ENCODE results near the gene ATP6V1C2.
"Not testable (repeated sequence)": the region's sequence is repeated elsewhere in the genome, so short reads cannot be mapped to it uniquely, and the experiment has no call there.

Gene ATP6V1C2

DNA sequence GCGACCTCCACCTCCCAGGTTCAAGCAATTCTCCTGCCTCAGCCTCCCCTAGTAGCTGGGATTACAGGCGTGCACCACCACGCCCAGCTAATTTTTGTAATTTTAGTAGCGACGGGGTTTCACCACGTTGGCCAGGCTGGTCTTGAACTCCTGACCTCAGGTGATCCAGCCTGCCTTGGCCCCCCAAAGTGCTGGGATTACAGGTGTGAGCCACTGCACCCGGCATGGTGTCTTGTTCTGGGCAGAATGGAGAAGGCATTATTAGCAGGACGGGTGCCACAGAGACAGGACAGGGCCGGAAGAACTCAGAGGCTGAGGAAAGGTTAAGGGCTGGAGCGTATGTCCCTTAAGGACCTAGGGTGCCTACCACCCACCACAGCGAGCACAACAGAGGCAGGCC, 59.4 kb downstream of the ATP6V1C2 start:
- not testable (repeated sequence) for DNase-seq (ENCODE audit: extremely low spot score, insufficient read length, low read depth); FAIRE-seq

DNA sequence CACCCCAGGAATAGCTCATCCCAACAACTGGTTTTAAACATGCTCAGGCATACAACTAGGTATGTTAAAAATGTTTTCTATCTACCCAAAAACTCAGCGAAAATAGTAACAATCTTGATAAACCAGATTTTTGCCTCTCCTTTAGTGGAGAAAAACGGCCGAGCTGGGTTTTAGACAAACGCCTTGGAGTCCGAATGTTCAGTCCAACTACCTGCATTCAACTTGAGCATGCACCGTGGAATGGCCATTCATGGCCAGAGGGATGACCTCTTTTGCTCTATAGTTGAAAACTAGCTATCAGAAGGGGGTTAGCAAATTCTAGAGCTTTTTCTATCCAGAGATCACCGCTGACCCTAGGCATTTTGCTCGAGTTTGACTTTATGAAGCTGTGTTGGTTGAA, 60.3 kb downstream of the ATP6V1C2 start:
- no peak for DNase-seq (ENCODE audit: extremely low spot score, insufficient read length, low read depth)
- FAIRE-seq: no peak

GRCh38 chr2:10783421-10783820, 62.0 kb downstream of the ATP6V1C2 start:
- FAIRE-seq (no peak), DNase-seq (ENCODE audit: extremely low spot score, insufficient read length, low read depth) (no peak)

DNA sequence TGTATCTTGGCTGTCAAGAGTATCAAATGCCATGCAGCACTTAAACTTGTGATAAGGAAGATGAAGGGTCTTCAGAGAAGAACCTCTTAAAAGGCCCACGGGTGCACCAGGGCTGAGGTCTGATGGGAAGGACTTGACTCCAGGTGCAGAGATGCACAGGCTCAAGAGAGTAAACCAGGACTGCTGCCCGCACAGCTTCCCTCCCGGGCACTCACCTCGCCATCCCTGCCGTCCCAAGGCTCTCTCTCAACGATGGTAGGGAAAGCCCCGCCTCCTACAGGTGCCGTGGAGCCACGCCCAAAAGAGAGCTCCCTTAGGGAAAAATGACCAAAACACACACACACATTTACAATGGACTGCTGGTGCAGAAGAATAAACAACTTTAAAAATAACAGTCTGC, 63.3 kb downstream of the ATP6V1C2 start:
- no peak for DNase-seq (ENCODE audit: extremely low spot score, insufficient read length, low read depth)
- FAIRE-seq: no peak

GRCh38 chr2:10785260-10785659, 63.8 kb downstream of the ATP6V1C2 start:
- FAIRE-seq (no peak), DNase-seq (ENCODE audit: extremely low spot score, insufficient read length, low read depth) (no peak)

- FAIRE-seq (no peak), DNase-seq (ENCODE audit: extremely low spot score, insufficient read length, low read depth) (no peak)
Observed at GRCh38 chr2:10786240-10786982, 65.0 kb downstream of the ATP6V1C2 start.

DNA sequence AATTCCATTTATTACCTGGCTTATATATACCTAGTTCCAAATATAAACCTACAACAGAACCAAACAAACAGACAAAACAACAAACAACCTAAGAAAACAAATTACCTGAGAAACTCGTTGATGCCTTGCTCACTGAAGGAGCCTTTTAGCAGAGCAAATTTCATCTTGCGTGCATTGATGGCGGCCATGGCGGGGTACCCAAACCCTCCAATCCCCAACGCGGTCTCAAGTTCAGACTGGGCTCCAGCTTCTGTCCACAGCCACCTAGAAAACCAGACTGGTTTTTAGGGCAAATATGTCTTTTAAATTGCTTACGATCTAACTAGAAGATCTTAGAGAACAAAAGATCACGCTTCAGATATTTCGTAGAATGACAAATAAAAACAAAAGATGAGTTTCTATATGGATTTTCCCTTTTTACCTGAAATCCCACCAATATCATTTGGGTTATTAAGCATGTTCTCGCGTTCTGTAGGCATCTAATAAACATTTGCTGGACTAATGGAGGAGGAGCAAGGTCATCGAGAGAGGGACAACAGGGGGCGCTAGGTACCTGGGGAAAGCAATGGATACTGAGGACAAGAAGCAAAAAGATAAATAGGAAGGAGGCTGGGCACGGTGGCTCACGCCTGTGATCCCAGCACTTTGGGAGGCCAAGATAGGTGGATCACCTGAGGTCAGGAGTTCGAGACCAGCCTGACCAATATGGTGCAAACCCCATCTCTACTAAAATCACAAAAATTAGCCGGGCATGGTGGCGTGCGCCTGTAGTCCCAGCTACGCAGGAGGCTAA, 65.9 kb downstream of the ATP6V1C2 start:
- no peak for DNase-seq (ENCODE audit: extremely low spot score, insufficient read length, low read depth)
- no peak for FAIRE-seq

DNA sequence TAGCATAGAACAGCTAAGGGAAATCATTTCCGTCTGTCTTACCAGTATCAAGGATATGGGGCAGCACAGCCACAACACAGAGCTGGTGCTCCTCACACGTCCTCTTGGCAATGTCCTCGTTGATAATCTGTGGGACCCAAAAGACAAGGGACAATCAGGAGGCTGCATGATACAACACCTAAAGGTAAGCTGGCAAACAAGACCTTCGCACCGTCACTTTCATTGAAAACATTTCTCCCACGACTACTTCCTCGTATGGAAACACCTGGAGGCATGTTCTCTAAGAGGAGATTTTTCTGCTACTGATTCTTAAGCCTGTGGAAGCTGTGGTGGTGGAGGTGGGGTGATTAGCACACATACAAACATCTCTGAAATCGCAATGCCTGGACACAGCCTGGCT, 67.4 kb downstream of the ATP6V1C2 start:
- no peak for DNase-seq (ENCODE audit: extremely low spot score, insufficient read length, low read depth)
- no peak for FAIRE-seq

GRCh38 chr2:10790228-10790973, 69.0 kb downstream of the ATP6V1C2 start:
- FAIRE-seq (peak; percentile 62), DNase-seq (ENCODE audit: extremely low spot score, insufficient read length, low read depth) (no peak)

DNA sequence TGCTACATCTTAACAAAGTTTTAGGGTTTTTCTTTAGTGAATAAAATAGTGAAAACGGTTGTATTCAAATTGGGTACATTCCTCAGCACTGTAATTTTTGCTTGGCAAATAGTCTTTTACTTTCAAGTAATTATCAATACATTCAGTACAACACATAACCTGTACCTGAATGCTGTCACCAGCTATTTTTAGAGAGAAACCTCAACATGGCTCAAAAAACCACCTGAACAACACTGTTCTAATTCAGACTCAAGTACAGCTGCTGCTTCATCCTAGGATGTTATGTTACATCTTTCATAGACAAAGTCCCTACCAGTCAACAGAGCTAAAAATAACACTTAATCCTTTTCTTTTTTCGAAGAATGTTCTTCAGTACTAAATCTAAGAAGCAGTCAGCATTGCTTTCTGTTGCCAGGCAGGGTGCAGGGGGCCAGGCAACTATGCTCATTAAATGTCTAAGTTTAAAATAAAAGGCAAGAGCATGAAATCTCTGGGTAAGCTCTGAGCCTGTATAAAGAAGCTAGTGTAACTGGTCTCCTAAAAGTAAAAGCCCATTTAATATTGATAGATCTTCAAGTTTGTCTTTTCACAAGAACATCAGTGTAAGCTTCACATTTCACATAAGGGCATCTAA, 70.7 kb downstream of the ATP6V1C2 start:
- FAIRE-seq: peak; percentile 5

DNA sequence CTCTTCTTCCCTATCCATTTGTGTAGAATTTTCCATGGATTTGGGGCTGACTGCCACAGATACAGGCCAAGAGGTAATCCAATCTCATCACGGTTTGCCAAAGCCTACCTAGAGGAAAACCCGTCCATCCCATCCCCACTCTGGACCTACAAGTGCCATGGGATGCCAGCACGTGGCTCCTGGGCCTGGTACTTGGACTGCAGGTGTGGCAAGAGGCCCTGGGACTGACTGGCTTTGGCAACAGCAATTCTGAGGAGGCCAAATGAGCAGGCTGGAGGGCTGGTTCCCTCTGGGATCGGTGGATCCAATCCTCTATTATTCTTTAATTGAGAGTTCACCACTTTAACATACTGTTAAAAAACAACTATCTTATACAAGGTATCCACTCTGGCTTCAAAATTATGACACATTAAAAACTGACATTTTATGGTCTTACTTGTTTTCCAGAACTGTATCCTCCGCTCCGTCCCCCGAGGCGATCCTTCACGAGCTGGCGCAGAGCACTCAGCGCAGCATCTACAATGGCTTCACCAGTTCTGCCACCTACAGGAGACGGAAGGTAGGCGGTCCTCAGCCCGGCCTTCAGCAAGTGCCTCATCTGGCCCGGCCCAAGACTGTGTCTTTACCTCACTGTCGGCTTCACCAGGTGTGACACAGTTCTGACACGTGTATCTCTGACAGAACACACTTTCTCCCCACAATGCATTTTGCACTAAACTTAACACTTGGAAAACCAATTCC, 71.4 kb downstream of the ATP6V1C2 start:
- FAIRE-seq: no peak
- no peak for DNase-seq (ENCODE audit: extremely low spot score, insufficient read length, low read depth)

More for the DNA sequence above, 70.7 kb downstream of the ATP6V1C2 start:
- no peak for DNase-seq (ENCODE audit: extremely low spot score, insufficient read length, low read depth)

GRCh38 chr2:10793816-10794215, 72.4 kb downstream of the ATP6V1C2 start:
- no peak for FAIRE-seq

DNA sequence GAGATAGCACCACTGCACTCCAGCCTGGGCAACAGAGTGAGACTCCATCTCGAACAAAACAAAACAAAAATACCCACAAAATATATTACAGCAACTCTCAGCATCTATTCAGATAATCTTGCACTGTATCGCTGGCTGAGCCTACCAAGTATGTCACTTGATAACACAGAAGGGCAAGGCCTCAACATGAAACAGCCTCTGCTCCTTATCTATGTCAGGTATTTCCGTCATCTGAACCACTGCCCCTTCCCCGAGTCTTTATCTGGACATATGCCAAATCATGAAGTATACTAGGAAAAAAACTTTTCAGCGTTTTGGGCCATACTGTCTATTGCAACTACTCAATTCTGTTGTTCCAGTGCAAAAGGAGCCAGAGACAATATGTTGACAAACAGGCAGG, 73.4 kb downstream of the ATP6V1C2 start:
- no peak for FAIRE-seq
- no peak for DNase-seq (ENCODE audit: extremely low spot score, insufficient read length, low read depth)

More at GRCh38 chr2:10793816-10794215, 72.4 kb downstream of the ATP6V1C2 start:
- DNase-seq (ENCODE audit: extremely low spot score, insufficient read length, low read depth): no peak

- DNase-seq (ENCODE audit: extremely low spot score, insufficient read length, low read depth) (no peak), FAIRE-seq (no peak)
Observed at GRCh38 chr2:10795508-10796046, 74.1 kb downstream of the ATP6V1C2 start.

GRCh38 chr2:10796703-10797102, 75.3 kb downstream of the ATP6V1C2 start:
- FAIRE-seq (no peak), DNase-seq (ENCODE audit: extremely low spot score, insufficient read length, low read depth) (no peak)

DNA sequence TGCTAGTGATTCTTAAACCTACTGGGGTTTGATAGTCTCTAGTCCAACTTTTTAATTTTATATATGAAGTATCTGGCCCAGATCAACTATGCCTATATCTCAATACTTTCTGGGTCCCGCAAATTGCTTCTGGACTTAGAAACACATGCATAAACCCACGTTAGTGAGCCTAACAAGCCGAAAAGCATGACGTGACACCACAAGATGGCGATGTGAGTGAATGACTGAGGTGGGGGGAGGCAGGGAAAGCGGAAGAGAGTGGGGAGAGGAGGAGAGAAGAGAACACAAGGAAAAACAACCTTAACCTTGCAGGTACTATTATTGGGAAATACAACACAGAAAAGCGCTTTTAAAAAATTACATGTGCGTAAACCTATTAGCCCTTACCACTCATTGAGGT, 77.4 kb downstream of the ATP6V1C2 start:
- FAIRE-seq: peak; percentile 15
- DNase-seq (ENCODE audit: extremely low spot score, insufficient read length, low read depth): no peak

- DNase-seq (ENCODE audit: extremely low spot score, insufficient read length, low read depth) (no peak), FAIRE-seq (no peak)
Observed at GRCh38 chr2:10800163-10800562, 78.7 kb downstream of the ATP6V1C2 start.

DNA sequence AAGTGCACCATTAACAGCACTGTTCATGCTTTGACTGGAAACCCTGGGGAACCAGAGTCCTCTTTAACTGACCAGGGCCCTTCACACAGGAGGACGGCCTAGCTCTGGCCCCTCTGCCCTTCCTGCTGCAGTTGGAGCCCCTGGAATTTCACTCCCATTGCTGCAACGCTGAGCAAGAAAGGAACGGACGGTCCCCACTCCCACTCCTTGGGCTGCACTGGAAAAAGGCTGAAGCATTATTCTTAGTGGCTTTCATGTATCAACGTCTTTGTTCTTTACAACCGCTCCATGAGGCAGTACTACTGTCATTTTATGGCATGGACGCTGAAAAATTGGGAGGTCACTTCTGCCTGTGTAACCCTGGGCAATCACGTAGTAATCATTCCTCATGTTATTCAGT, 81.2 kb downstream of the ATP6V1C2 start:
- DNase-seq (ENCODE audit: extremely low spot score, insufficient read length, low read depth) (no peak), FAIRE-seq (no peak)

- not testable (repeated sequence) for DNase-seq (ENCODE audit: extremely low spot score, insufficient read length, low read depth); FAIRE-seq
Observed at GRCh38 chr2:10805990-10806389, 84.6 kb downstream of the ATP6V1C2 start.
